Activated CD4-positive, alpha-beta T cell treated with anti-CD3 and anti-CD28 coated beads, Interleukin-2, amount 10 ng/mL, durations not matched to agents 24 days and 14 days (primary cell): ENCODE measurements around the gene MFSD6L. TPM values are rescaled to one million over a fixed set of nuclear protein-coding genes. Genes with fewer than 3 reads are reported as not detected.

Experiments
- DNase-seq: peaks from one replicate; pipeline ENCODE4 v3.0.0; 2022
- H3K27ac Mint-ChIP-seq: one replicate; pipeline ENCODE4 v1.8.0; 2022; ENCODE audit warnings: mild to moderate bottlenecking, mixed read lengths
- H3K27me3 Mint-ChIP-seq: one replicate; pipeline ENCODE4 v1.8.0; 2022; ENCODE audit warnings: mixed read lengths
- H3K36me3 Mint-ChIP-seq: one replicate; pipeline ENCODE4 v1.8.0; 2022; ENCODE audit warnings: low read depth, mild to moderate bottlenecking, mixed read lengths
- H3K4me1 Mint-ChIP-seq: one replicate; pipeline ENCODE4 v1.8.0; 2021; ENCODE audit warnings: mixed read lengths
- H3K4me3 Mint-ChIP-seq: one replicate; pipeline ENCODE4 v1.8.0; 2022; ENCODE audit warnings: mild to moderate bottlenecking, moderate library complexity, mixed read lengths
- H3K9me3 Mint-ChIP-seq: one replicate; pipeline ENCODE4 v1.8.0; 2021; ENCODE audit warnings: mixed read lengths
- intact Hi-C: fragments of 100-400 bp; cut with micrococcal nuclease; formaldehyde crosslinking; loops from one replicate; pipeline ENCODE4 v1.15.1; 2023
- total RNA-seq: library from RNA; stranded (reverse); gene quantifications from 2 replicates; pipeline ENCODE4 v1.2.3, GENCODE V29; 2022

Gene MFSD6L
- total RNA-seq = 0.14 and 0.17 TPM in 2 replicates

DNA sequence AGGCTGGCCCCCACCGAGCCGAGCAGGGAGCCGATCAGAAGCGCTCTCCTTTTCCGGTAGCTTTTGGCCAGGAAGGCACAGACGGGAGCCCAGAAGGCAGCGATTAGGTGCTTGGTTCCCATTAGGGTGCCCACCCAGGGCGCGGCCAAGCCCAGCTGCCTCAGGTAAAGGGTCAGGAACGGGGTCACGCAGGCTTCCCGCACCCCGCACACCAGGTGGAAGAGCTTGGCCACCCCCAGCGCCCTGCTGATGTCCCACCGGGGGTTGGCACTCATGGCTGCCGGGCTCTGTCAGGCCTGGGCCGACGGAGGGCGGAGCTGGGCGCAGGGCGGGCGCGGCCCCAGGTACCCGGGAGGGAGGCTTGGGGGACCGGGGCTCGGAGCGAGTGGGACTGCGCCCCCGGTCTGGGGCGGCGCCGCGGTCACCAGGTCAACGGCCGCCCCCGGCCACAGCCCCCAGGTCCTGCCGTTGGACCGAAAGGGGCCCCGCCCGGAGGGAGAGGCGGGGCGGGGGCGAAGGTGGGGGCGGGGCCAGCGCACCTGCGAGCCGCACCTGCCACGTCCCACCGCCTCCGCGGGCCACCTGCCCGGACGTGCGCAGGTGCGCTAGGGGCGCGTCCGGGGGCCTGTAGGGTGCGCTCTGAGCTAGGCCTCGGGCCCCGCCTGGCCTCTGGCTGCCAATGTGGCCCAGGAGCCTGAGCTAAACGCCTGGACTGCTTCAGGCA, at the start of gene MFSD6L:
Gene MFSD6L, minus strand, starts transcription at position 520 of the 724 bp plus-strand sequence. Its CDS starts 245 bp downstream, at position 275.
- no peaks in the 10 kb centered on the region for H3K9me3 Mint-ChIP-seq
- H3K27me3 Mint-ChIP-seq = no peaks in the 10 kb centered on the region
- no peaks in the 10 kb centered on the region for H3K4me1 Mint-ChIP-seq
- H3K4me3 Mint-ChIP-seq = no peak within 1 kb of the TSS
- no peak within 1 kb of the TSS for H3K27ac Mint-ChIP-seq
- peaks cover 3% of the 10 kb centered on the region for H3K36me3 Mint-ChIP-seq
- intact Hi-C loops = no loop called here
- DNase-seq = no peak

DNA sequence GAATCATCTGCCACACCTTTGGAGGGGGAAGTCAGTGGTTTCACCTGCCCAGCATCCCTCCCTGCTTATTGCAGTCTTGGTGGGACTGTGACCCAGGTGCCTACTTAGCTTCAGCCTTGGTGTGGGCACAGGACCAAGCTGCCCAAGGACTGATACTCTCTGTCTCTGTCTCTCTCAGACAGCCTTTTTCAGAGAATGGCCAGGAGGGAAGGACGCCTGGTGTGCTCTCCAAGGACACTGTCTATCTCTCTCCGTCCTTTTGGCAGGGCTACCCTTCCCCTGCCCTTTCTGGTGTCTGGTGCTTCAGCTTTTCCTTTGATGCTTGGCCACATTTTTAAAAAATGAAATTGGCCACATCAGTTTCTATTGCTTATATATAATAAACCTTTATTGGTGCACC, 48.7 kb upstream of the MFSD6L start:
- Mint-ChIP-seq H3K36me3 (peaks cover 36% of the 10 kb centered on the region), H3K27me3 (no peaks in the 10 kb centered on the region), H3K4me3 (no peak overlapping the region), H3K4me1 (peaks cover 9% of the 10 kb centered on the region), H3K9me3 (peaks cover 13% of the 10 kb centered on the region), H3K27ac (no peak overlapping the region)
- intact Hi-C loops = no loop called here
- no peak for DNase-seq

DNA sequence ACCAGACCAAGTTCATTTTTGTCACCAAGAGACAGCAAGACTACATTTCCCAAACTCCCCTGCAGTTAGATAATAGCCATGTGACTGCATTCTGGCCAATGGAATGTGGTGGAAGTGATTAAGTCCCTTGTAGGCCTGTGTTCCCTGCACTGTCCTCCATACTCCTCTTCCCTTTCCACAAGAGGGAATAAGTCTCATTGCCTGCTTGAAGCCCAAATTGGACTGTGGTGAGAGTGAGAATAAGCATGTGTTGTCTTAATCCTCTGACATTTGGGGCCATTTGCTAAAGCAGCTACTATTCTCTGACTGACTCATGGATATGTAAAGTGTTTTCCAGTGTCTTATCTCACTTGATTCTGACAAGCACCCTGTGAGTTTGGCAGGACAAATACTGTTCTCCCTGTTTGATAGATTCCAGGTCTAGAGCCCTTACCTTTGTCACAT, 47.6 kb upstream of the MFSD6L start:
- no peak for DNase-seq
- intact Hi-C loops = no loop called here
- Mint-ChIP-seq H3K27me3 (no peaks in the 10 kb centered on the region), H3K9me3 (peaks cover 13% of the 10 kb centered on the region), H3K4me1 (peaks cover 9% of the 10 kb centered on the region), H3K27ac (no peak overlapping the region), H3K36me3 (peaks cover 38% of the 10 kb centered on the region), H3K4me3 (no peak overlapping the region)

DNA sequence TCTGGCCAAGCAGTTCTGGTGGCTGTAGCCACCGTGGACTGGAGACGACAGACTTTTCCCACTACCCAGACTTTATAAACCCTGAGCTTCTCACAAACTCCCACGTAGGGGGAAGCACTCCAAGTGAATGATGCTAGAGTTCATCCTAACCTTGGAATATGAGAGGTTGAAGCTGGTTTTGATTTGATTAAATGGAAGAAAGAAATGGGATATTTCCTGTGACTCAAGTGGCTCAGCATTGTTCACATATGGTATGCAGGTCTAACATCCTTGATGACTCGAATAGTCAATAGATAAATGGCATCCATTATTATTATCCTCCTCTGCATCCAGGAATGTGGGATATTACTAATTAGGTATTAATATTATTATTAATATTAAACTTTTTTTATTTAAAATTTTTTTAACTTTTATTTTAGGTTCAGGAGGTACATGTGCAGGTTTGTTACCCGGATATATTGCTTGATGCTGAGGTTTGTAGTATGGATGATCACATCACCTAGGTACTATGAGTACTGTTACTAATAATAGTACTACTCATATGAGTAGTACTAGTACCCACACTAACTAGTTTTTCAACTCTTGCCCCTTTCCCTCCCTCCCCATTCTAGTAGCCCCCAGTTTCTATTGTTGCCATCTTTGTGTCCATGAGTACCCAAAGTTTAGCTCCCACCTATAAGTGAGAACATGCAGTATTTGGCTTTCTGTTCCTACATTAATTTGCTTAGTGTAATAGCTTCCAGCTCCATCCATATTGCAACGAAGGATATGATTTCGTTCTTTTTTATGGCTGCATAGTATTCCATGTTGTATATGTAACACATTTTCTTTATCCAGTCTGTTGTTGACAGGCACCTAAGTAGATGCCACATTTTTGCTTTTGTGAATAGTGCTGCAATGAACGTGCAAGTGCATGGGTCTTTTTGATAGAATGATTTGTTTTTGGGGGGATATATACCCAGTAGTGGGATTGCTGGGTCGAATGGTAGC, 45.4 kb upstream of the MFSD6L start:
- Mint-ChIP-seq H3K9me3 (peaks cover 13% of the 10 kb centered on the region), H3K27me3 (no peaks in the 10 kb centered on the region), H3K4me1 (peaks cover 5% of the 10 kb centered on the region), H3K4me3 (no peak overlapping the region), H3K27ac (no peak overlapping the region), H3K36me3 (peaks cover 35% of the 10 kb centered on the region)
- intact Hi-C loops = no loop called here
- DNase-seq = no peak

DNA sequence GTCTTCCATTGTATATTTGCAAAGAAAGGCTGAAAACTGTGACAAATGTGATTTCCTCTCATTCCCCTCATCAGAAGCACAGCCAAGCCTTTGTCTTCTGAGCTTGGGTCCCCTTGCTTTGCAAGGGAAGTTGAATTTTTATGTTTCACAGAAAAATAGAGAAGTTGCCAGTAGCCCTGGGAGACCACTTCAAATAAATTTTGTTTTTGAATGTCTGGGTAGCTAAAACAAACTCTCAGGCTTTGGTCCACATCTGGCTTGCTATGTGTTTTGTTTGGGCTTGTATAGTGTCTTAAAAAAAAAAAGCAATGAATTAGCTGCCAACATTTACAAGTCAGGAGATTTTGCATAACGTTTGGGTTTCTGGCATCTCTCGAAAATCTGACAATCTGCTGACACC, 44.2 kb upstream of the MFSD6L start:
- intact Hi-C loops = no loop called here

GRCh38 chr17:8841844-8842243, 42.7 kb upstream of the MFSD6L start:
- DNase-seq = no peak
- no peaks in the 10 kb centered on the region for H3K27me3 Mint-ChIP-seq
- H3K9me3 Mint-ChIP-seq = peaks cover 13% of the 10 kb centered on the region
- no peak overlapping the region for H3K27ac Mint-ChIP-seq
- peaks cover 3% of the 10 kb centered on the region for H3K4me1 Mint-ChIP-seq
- intact Hi-C loops = no loop called here
- H3K36me3 Mint-ChIP-seq = peaks cover 32% of the 10 kb centered on the region
- H3K4me3 Mint-ChIP-seq = no peak overlapping the region

More for the DNA sequence above, 44.2 kb upstream of the MFSD6L start:
- no peak overlapping the region for H3K4me3 Mint-ChIP-seq
- peaks cover 5% of the 10 kb centered on the region for H3K4me1 Mint-ChIP-seq
- no peak overlapping the region for H3K27ac Mint-ChIP-seq
- H3K27me3 Mint-ChIP-seq = no peaks in the 10 kb centered on the region
- H3K36me3 Mint-ChIP-seq = peaks cover 31% of the 10 kb centered on the region
- DNase-seq = no peak
- peaks cover 13% of the 10 kb centered on the region for H3K9me3 Mint-ChIP-seq

GRCh38 chr17:8839410-8839935, 40.3 kb upstream of the MFSD6L start:
- H3K9me3 Mint-ChIP-seq = no peaks in the 10 kb centered on the region
- peaks cover 2% of the 10 kb centered on the region for H3K4me1 Mint-ChIP-seq
- H3K4me3 Mint-ChIP-seq = no peak overlapping the region
- intact Hi-C loops = no loop called here
- DNase-seq = no peak
- no peaks in the 10 kb centered on the region for H3K27me3 Mint-ChIP-seq
- no peak overlapping the region for H3K27ac Mint-ChIP-seq
- H3K36me3 Mint-ChIP-seq = peaks cover 30% of the 10 kb centered on the region

DNA sequence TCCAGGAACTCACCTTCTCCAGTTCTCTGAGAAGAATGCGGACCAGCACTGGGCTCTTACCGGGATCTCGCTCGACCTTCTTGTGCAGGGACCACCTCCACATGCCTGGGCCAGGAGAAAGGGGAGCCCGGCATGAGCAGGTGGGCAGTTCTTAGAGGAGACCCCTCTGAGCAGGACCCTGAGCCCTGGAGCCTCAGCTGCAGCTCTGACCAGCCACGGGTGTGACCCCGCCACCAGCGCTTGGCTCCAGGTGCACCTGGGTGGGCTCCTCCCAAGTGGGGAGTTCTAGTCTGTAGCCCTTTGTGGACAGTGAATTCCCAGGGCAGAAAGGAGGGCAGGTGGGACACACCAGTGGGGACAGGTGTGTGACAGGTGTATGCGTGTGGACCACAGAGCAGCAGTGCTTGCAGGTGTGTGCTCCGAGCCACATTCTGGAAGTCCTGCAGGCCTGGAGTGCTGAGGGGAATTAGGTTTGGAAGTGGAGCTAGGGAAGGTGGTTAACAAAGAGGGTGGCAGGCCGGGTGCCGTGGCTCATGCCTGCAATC, 39.5 kb upstream of the MFSD6L start:
- no peak for DNase-seq
- H3K4me1 Mint-ChIP-seq = peaks cover 2% of the 10 kb centered on the region
- H3K9me3 Mint-ChIP-seq = no peaks in the 10 kb centered on the region
- no peaks in the 10 kb centered on the region for H3K27me3 Mint-ChIP-seq
- H3K27ac Mint-ChIP-seq = no peak overlapping the region
- H3K36me3 Mint-ChIP-seq = peaks cover 34% of the 10 kb centered on the region
- intact Hi-C loops = no loop called here
- H3K4me3 Mint-ChIP-seq = no peak overlapping the region

- intact Hi-C loops = no loop called here
- H3K27me3 Mint-ChIP-seq = no peaks in the 10 kb centered on the region
- DNase-seq = no peak
- no peaks in the 10 kb centered on the region for H3K4me1 Mint-ChIP-seq
- no peak overlapping the region for H3K4me3 Mint-ChIP-seq
- peaks cover 32% of the 10 kb centered on the region for H3K36me3 Mint-ChIP-seq
- no peak overlapping the region for H3K27ac Mint-ChIP-seq
- no peaks in the 10 kb centered on the region for H3K9me3 Mint-ChIP-seq
These were observed 38.5 kb upstream of the MFSD6L start for GRCh38 chr17:8837563-8838075.

GRCh38 chr17:8836821-8837562, 37.8 kb upstream of the MFSD6L start:
- no peak for DNase-seq
- Mint-ChIP-seq H3K4me3 (no peak overlapping the region), H3K27ac (no peak overlapping the region), H3K4me1 (no peaks in the 10 kb centered on the region), H3K27me3 (no peaks in the 10 kb centered on the region), H3K9me3 (no peaks in the 10 kb centered on the region), H3K36me3 (peaks cover 30% of the 10 kb centered on the region)
- intact Hi-C loops = no loop called here

- Mint-ChIP-seq H3K4me3 (no peak overlapping the region), H3K4me1 (no peaks in the 10 kb centered on the region), H3K27me3 (no peaks in the 10 kb centered on the region), H3K36me3 (peaks cover 26% of the 10 kb centered on the region), H3K9me3 (no peaks in the 10 kb centered on the region), H3K27ac (no peak overlapping the region)
- intact Hi-C loops = no loop called here
- no peak for DNase-seq
These were observed 36.6 kb upstream of the MFSD6L start for GRCh38 chr17:8835631-8836364.

- H3K36me3 Mint-ChIP-seq = peaks cover 26% of the 10 kb centered on the region
- no peaks in the 10 kb centered on the region for H3K4me1 Mint-ChIP-seq
- DNase-seq = no peak
- H3K9me3 Mint-ChIP-seq = no peaks in the 10 kb centered on the region
- intact Hi-C loops = no loop called here
- H3K27ac Mint-ChIP-seq = no peak overlapping the region
- no peaks in the 10 kb centered on the region for H3K27me3 Mint-ChIP-seq
- H3K4me3 Mint-ChIP-seq = no peak overlapping the region
These were observed 35.9 kb upstream of the MFSD6L start for GRCh38 chr17:8835106-8835505.
